ENCODE results near the gene BICC1. TPM values are rescaled to one million over a fixed set of nuclear protein-coding genes. Genes with fewer than 3 reads are reported as not detected.

Gene BICC1
- total RNA-seq, 4 donors from 2014 or later, result 28.8 to 39.0 (median 30.5) TPM

DNA sequence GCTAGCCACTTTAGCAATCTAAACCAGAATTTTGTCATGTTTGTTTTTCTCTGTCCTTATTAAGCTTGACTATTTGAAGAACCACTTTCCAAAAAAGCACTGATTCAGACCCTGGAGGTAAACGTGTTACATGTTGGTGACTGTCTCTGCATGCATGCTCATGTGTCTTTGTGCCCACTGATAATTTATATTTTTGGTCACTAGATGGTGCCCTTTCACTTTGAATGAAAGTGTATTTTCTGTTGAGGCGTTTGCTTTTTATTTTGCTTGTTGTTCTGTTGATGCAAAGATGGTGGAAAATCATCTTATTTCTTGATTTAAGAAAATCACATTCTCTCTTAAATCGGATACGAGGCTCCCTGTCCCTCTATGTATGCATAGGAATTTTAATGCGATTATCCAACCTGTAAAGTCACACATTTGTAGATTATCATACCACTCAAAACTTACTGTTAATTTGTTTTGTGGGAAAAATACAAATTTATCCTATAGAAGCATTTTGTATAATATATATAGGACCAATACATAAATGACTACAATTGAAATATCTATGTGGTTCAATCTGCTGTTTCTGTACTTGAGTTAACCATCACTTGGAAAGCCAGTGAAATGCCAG, 269.3 kb downstream of the BICC1 start:
- no peak overlapping the region for H3K4me3 ChIP-seq
- 24 to 26% methylated on average over 5 of the region's 5 CpGs for WGBS, 2 donors
- no peaks in the 10 kb centered on the region for H3K9me3 ChIP-seq
- TF ChIP-seq CTCF (IDR thresholded peaks at IDR 0.05), result peak; percentile 43 to 72 (median 55)
- no peak for TF ChIP-seq EP300 (IDR thresholded peaks at IDR 0.05)
- H3K36me3 ChIP-seq, result no peaks in the 10 kb centered on the region
- no peaks in the 10 kb centered on the region for H3K27me3 ChIP-seq
- H3K4me1 ChIP-seq, result peaks cover 0 to 40% (median 2%) of the 10 kb centered on the region in 4 donors
- peak in 1 of 2 donors; percentile 65 for DNase-seq (ENCODE audit: low spot score in 2 of 2)
- peak overlapping the region in 1 of 4 donors; percentile 48 for H3K27ac ChIP-seq

GRCh38 chr10:58782876-58783851, 270.5 kb downstream of the BICC1 start:
- Histone ChIP-seq H3K4me1 (peaks cover 0 to 40% (median 2%) of the 10 kb centered on the region in 4 donors), H3K36me3 (no peaks in the 10 kb centered on the region), H3K27ac (peak overlapping the region in 1 of 4 donors; percentile 48), H3K27me3 (no peaks in the 10 kb centered on the region), H3K9me3 (no peaks in the 10 kb centered on the region), H3K4me3 (no peak overlapping the region)
- DNase-seq (ENCODE audit: low spot score in 2 of 2), result no peak
- TF ChIP-seq EP300 (IDR thresholded peaks at IDR 0.05) (peak in 1 of 2 donors; percentile 29), POLR2A (IDR thresholded peaks at IDR 0.05) (no peak), CTCF (IDR thresholded peaks at IDR 0.05) (no peak)
- WGBS, 2 donors, result 56 to 59% methylated on average over 4 of the region's 4 CpGs

- no peaks in the 10 kb centered on the region for H3K27me3 ChIP-seq
- no peaks in the 10 kb centered on the region for H3K36me3 ChIP-seq
- TF ChIP-seq EP300 (IDR thresholded peaks at IDR 0.05) (peak in 1 of 2 donors; percentile 28), POLR2A (IDR thresholded peaks at IDR 0.05) (no peak)
- no peak overlapping the region for H3K4me3 ChIP-seq
- no peaks in the 10 kb centered on the region for H3K9me3 ChIP-seq
- peak overlapping the region in 1 of 4 donors; percentile 15 for H3K27ac ChIP-seq
- no peak for DNase-seq (ENCODE audit: low spot score in 2 of 2)
- WGBS, 2 donors, result 78 to 82% methylated on average over 4 of the region's 4 CpGs
- H3K4me1 ChIP-seq, result peaks cover 0 to 40% (median 2%) of the 10 kb centered on the region in 4 donors
These were observed 271.7 kb downstream of the BICC1 start for GRCh38 chr10:58784361-58784760.

- H3K36me3 ChIP-seq, result no peaks in the 10 kb centered on the region
- H3K4me3 ChIP-seq, result no peak overlapping the region
- no peak overlapping the region for H3K27ac ChIP-seq
- peaks cover 0 to 32% (median 2%) of the 10 kb centered on the region in 4 donors for H3K4me1 ChIP-seq
- no peak for TF ChIP-seq EP300 (IDR thresholded peaks at IDR 0.05)
- TF ChIP-seq POLR2A (IDR thresholded peaks at IDR 0.05), result no peak
- TF ChIP-seq CTCF (IDR thresholded peaks at IDR 0.05), result no peak
- no peaks in the 10 kb centered on the region for H3K9me3 ChIP-seq
- DNase-seq (ENCODE audit: low spot score in 2 of 2), result no peak
- WGBS, 2 donors, result 86 to 87% methylated on average over 3 of the region's 3 CpGs
- no peaks in the 10 kb centered on the region for H3K27me3 ChIP-seq
These were observed 272.7 kb downstream of the BICC1 start for GRCh38 chr10:58785354-58785753.

DNA sequence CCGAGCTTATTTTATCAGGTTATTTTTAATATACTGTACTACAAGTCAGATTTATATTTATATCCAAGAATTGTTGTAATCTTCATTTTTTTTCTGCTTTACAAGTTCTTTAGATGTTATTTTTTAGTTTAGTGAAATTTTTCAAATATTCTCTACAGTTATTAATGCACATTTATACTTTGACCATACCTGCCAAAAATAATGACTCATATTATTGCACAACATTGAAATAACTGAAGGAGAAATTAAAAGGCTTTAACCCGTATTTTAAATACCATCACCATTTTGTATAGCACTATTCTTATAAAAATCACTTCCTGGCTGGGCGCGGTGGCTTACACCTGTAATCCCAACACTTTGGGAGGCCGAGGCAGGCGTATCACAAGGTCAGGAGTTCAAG, 278.5 kb downstream of the BICC1 start:
- H3K27ac ChIP-seq, result no peak overlapping the region
- no peak overlapping the region for H3K4me3 ChIP-seq
- TF ChIP-seq POLR2A (IDR thresholded peaks at IDR 0.05), result no peak
- no peak for TF ChIP-seq CTCF (IDR thresholded peaks at IDR 0.05)
- no peak for TF ChIP-seq EP300 (IDR thresholded peaks at IDR 0.05)
- no peaks in the 10 kb centered on the region for H3K36me3 ChIP-seq
- no peaks in the 10 kb centered on the region for H3K9me3 ChIP-seq
- DNase-seq (ENCODE audit: low spot score in 2 of 2), result no peak
- 84 to 85% methylated on average over 6 of the region's 6 CpGs for WGBS, 2 donors
- no peaks in the 10 kb centered on the region for H3K27me3 ChIP-seq
- H3K4me1 ChIP-seq, result no peaks in the 10 kb centered on the region
